ENCODE measurements around the gene RUFY2.
"Not testable (repeated sequence)": the region's sequence is repeated elsewhere in the genome, so short reads cannot be mapped to it uniquely, and the experiment has no call there.

Gene RUFY2

DNA sequence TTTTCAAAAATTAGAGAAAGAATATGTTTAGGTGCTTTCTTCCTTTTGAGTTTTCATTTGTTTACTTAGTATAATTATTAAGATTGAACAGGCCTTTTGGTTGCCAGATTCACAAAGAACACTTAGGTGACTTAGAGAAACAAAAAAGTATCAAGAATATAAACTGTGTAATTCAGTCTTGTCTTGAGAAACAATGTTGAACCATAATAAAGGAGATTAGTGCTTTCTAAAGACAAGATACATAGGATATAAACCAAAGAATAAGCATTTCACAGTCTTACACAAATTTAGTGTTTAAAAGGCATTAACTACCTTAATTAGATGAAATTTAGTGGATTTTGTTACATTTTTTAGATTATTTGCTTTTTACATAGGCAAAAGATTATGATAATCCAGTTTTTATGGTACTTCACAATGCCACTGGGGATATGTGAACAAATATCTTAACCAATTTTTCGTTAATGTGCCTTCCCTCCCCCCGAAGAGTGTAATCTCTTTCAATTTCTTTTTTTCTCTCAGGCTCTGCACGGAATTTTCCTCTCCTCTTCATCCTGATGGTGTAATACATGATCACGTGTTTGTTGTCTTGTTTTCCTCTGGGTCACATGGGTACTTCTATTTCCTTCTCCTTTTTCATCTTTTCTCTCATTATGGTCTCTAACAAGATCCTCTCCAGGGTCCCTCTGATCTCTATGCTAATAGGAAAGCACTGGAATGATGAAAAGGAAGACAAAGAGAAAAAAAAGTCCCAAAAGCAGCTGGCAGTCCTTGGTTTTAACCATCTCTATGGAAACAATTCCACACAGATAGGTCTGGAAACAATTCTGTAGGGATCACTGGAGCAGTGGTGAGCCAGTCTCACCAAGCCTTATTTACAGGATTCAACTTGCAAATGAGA, 78.9 kb downstream of the RUFY2 start:
- DNase-seq (ENCODE audit: low spot score): peak; percentile 81

- DNase-seq (ENCODE audit: low spot score): not testable (repeated sequence)
Measured at GRCh38 chr10:68324396-68324795, 82.7 kb downstream of the RUFY2 start.

- DNase-seq (ENCODE audit: low spot score): no peak
Measured at GRCh38 chr10:68318331-68319059, 88.6 kb downstream of the RUFY2 start.

- no peak for DNase-seq (ENCODE audit: low spot score)
Measured at GRCh38 chr10:68315582-68315981, 91.5 kb downstream of the RUFY2 start.

DNA sequence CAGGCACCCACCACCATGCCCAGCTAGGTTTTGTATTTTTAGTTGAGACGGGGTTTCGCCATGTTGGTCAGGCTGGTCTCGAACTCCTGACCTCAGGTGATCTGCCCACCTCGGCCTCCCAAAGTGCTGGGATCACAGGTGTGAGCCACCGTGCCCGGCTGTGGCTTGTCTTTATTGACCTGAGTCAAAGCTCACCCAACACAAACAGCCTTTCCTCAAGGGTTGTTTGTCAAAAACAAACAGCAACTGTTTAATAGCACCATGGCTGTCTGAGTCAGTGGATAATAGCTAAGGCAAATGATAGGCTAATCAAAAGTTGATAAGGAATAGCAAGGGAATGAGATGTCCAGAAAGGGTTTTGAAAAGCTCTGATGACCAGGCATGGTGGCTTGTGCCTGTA, 92.1 kb downstream of the RUFY2 start:
- DNase-seq (ENCODE audit: low spot score): not testable (repeated sequence)

DNA sequence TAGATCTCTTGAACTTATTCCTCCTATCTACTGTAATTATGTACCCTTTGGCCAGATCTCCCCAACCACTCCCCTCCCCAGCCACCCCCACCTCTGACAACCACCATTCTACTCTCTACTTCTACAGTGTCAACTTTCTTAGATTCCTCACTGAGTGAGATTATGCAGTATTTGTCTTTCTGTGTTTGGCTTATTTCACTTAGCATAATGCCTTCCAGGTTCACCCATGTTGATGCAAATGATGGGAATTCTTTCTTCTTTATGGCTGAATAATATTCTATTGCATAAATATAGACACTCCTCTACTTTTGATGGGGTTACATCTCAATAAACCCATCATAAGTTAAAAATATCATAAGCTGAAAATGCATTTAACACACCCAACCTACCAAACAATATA, 96.5 kb downstream of the RUFY2 start:
- DNase-seq (ENCODE audit: low spot score): no peak

- DNase-seq (ENCODE audit: low spot score): no peak
Measured at GRCh38 chr10:68305854-68306253, 101.2 kb downstream of the RUFY2 start.

- no peak for DNase-seq (ENCODE audit: low spot score)
Measured at GRCh38 chr10:68303849-68304412, 103.1 kb downstream of the RUFY2 start.

DNA sequence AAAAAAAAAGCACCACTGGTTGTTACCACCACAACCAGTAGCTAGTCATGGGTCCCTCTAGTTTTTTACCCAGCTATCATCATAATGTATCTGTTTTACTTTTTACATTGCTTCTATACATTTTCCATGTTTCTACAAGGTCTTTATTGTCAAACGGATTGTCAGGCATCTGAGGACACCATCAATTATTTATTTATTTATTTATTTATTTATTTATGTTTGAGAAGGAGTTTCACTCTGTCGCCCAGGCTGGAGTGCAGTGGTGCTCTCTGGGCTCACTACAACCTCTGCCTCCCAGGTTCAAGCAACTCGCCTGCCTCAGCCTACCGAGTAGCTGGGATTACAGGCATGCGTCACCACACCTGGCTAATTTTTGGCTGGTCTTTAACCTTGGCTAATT, 104.2 kb downstream of the RUFY2 start:
- no peak for DNase-seq (ENCODE audit: low spot score)

DNA sequence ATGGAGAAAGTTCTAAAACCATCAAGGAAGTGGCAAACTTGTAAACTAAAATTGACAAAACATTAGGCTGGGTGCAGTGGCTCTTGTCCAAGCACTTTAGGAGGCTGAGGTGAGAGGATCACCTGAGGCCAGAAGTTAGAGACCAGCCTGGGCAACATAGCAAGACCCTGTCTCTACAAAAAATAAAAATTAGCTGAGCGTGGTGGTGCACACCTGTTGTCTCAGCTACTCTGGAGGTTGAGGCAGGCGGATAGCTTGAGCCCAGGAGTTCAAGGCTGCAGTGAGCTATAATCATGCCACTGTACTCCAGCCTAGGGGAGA, 104.6 kb downstream of the RUFY2 start:
- DNase-seq (ENCODE audit: low spot score): no peak

DNA sequence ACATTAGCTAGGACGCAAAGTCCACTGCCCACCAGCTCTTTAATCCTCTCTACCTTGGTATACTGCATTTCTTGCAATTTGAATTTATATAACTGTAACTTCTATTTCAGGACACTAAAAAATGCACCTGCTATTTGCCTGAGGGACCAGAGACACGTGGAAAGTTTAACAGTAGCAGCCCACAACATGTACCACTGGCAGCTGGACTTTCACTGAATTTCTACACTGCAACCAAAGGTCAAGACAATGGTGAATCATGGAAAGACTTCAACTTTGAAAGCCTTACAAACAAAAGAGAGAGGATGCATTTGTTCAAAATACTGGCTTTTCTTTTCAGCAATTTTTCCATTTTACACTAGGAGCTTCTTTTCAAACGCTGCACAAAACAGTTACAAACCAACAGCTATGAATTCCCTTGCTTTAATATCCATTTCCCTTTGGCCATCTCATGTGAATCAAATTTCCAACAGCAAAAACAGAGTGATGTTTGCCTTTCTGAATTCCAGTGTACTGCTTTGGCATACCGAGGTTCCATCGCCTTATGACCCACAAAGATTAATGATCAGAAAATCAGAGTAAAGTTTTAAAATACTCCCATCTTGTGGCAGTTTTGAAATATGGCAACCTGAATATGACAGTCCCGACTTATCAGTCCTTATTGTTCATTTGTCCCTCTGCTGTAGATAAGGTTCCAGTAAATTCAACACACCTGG, 105.1 kb downstream of the RUFY2 start:
- DNase-seq (ENCODE audit: low spot score): peak; percentile 68

GRCh38 chr10:68301301-68301700, 105.8 kb downstream of the RUFY2 start:
- no peak for DNase-seq (ENCODE audit: low spot score)

- DNase-seq (ENCODE audit: low spot score): peak; percentile 53
Measured at GRCh38 chr10:68296843-68297663, 110.0 kb downstream of the RUFY2 start.

Measured in GM03348 (cell line).